Measurements from ENCODE around the gene LTBP2.

LTBP2 gene

GRCh38 chr14:74583689-74584434 lies 28.2 kb downstream of the LTBP2 start:
- TF ChIP-seq CTCF (IDR thresholded peaks at IDR 0.05; ENCODE audit: extremely low read depth, insufficient read depth, missing control alignments) = no peak
- DNase-seq (ENCODE audit: low spot score) = no peak
- in situ Hi-C loops (cut with MboI; ENCODE audit: low pct_unique_long_range_greater_than_20kb, low sequenced_read_pairs, unreplicated experiment) = no loop called here

DNA sequence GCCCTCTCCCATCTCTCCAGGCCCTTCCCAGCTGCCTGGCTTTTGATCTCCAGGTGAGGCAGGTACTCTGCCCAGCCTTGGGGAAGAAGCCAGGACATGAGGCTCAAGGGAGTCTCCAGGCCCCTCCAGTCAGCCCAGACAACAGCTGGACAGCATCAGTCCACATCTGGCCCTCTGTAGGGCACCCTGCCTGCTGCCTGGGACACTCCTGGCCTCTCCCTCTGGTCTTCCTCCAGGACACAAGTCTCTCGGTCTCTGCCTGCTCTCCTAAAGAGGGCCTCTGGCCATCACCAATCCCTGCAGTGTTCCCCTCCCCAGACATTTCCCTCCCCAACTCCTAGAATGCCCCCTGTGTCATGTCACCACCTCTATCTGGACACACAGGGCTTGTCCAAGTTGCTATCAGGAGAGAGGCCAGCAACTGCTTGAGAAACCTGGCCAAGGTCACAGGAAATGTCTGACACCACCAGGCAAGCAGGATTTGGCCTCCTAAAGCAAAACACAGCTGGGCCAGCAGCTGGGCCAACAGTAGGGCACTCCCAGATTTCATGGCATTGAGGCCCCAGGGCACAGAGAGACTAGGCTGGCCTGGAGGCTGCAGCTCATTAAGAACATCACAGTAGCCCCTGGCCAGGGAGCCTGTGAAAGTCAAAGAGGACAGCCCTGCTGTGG lies 29.0 kb downstream of the LTBP2 start:
- in situ Hi-C loops (cut with MboI; ENCODE audit: low pct_unique_long_range_greater_than_20kb, low sequenced_read_pairs, unreplicated experiment) = no loop called here
- DNase-seq (ENCODE audit: low spot score) = no peak
- TF ChIP-seq CTCF (IDR thresholded peaks at IDR 0.05; ENCODE audit: extremely low read depth, insufficient read depth, missing control alignments) = no peak

DNA sequence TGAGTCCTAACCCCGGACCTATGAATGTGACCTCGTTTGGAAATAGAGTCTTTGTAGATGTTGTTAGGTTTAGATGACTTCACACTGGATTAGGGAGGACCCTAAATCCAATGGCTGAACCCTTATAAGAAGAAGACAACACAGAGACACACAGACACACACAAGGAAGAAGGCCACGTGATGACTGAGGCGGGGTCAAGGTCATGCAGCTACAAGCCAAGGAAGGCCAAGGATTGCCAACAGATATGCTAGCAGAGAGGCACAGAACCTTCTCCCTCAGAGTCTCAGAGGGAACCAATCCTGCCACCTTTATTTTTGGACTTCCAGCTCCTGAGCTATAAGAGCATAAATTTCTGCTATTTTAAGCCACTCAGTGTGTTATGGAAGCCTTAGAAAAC lies 31.8 kb downstream of the LTBP2 start:
- in situ Hi-C loops (cut with MboI; ENCODE audit: low pct_unique_long_range_greater_than_20kb, low sequenced_read_pairs, unreplicated experiment) = no loop called here
- TF ChIP-seq CTCF (IDR thresholded peaks at IDR 0.05; ENCODE audit: extremely low read depth, insufficient read depth, missing control alignments) = no peak
- no peak for DNase-seq (ENCODE audit: low spot score)

GRCh38 chr14:74579447-74580274 lies 32.4 kb downstream of the LTBP2 start:
- DNase-seq (ENCODE audit: low spot score) = no peak
- in situ Hi-C loops (cut with MboI; ENCODE audit: low pct_unique_long_range_greater_than_20kb, low sequenced_read_pairs, unreplicated experiment) = no loop called here
- no peak for TF ChIP-seq CTCF (IDR thresholded peaks at IDR 0.05; ENCODE audit: extremely low read depth, insufficient read depth, missing control alignments)

GRCh38 chr14:74578479-74578878 lies 33.6 kb downstream of the LTBP2 start:
- DNase-seq (ENCODE audit: low spot score) = no peak
- TF ChIP-seq CTCF (IDR thresholded peaks at IDR 0.05; ENCODE audit: extremely low read depth, insufficient read depth, missing control alignments) = no peak
- in situ Hi-C loops (cut with MboI; ENCODE audit: low pct_unique_long_range_greater_than_20kb, low sequenced_read_pairs, unreplicated experiment) = no loop called here

GRCh38 chr14:74577948-74578275 lies 34.1 kb downstream of the LTBP2 start:
- in situ Hi-C loops (cut with MboI; ENCODE audit: low pct_unique_long_range_greater_than_20kb, low sequenced_read_pairs, unreplicated experiment) = no loop called here
- DNase-seq (ENCODE audit: low spot score) = no peak
- TF ChIP-seq CTCF (IDR thresholded peaks at IDR 0.05; ENCODE audit: extremely low read depth, insufficient read depth, missing control alignments) = no peak
